Effector CD4-positive, alpha-beta T cell (primary cell): Measurements from ENCODE around the gene MRPL36.

Source experiments
- DNase-seq: peaks from one replicate; pipeline ENCODE4 v3.0.0-alpha.2; 2020

The MRPL36 gene

DNA sequence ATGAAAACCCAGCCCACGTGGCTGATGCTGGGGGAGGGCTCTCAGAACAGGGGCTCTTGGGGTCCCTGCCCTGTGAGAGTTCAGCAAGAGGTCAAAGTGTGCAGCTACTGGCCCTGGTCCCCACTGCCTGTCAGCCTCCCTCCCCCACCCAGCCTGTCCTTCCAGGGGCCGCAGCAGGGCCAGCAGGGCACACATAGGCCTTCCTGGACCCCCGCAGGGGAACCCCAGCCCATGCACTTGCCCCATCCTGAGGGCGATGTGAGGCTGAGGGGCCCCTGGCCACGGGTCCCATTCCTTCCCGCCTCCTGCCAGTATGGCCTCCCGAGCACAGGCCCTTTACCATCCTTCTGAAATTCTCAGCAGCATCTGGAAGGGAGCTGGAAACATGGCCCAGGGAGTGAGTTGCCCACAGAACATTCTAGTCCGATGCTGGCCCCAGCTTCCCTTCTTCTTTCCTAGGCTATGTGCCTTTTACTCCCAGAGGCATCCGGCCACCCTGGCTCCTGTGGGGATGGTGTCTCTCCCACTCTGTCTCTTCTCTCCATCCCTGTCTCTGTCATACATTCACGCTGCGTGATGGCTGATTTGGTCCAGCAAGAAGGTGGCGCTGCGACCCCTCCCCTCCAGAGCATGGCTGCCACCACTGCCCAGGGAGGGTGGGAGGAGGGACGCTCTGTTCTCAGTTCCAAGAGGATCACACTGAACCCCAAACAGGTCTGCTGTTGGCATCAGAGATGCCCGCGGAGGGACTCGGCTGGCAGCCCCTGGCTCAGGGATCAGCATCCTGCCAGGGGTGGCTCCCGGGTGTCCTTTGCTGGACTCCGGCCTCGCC lies 19.6 kb downstream of the MRPL36 start:
- DNase-seq = no peak

GRCh38 chr5:1779021-1779680 lies 20.5 kb downstream of the MRPL36 start:
- DNase-seq = no peak

DNA sequence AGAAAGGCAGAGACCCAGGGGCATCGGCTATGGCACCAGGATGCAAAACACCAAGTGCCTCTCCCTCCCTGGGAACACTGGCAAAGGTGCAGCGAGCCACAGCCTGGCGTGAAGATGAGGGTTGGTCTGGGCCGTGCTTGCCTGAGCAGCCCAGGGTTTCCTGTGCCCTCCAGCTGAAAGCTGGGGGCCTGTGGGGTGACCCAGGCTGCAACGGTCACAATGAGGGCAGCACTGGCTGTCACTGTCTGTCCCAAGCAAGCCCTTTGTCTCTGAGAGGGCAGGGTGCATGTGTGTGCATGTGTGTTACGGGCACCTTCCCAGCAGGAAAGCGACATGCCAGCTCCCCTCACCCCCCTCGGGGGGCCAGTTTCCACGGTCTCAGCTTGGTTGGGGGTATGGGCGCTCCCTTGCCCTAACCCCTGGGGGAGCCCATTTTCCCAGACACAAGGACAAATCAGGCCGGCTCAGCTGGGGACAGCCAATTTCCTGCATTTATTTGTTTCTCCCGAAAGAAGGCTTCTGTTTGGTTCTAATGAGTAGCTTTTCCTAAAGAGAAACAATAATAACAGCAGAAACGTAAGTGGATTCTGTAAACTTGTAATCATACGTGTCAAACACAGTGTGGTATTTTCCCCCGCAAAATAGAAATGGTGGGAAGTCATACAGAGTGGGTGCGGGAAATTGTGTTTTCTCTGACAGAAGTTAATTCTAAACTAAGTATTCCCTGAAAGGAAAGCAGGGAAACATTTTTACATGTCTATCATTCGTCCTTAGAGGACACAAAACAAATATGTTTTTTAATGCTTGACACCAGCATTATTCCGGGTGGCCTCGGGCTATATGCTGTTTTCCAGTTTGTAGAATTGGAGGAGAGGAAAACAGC lies 21.3 kb downstream of the MRPL36 start:
- DNase-seq = no peak

DNA sequence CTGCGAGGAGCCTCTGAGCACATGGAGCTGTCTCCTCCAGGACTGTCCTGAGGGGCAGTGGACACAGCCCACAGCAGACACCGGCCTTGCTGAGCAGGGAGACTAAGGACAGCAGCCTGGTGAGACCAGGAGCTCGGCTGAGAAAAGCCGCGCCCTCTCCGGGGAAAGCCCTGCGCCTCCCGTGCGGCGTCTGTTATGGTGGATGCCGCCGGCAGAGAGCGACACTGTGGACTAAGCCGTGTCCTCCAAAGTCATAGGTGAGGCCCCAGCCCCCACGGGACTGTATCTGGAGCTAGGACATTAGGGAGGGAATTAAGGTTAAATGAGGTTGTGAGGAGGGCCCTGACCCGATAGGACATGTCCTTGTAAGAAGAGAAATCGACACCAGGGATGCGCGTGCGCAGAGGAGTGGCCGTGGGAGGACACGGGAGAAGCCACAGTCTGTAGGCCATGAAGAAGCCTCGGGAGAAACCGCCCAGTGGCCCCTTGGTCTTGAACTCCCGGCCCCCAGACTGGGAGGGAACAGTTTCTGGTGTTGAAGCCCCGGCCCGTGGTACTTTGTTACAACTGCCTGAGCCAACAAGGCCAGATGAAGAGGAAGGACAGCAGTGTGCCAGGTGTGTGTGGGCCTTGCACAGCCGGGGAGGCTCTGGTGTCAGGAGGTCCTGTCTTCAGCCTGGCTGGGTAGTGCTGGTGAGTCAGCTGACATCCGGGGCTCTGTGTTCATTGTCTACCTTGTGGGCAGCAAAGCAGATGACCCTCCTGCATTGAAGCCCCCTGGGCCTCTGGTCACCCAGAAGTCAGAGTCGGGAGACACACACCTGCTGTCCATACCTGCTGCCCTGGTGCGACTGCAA lies 22.1 kb downstream of the MRPL36 start:
- no peak for DNase-seq

GRCh38 chr5:1776831-1777230 lies 22.8 kb downstream of the MRPL36 start:
- DNase-seq = no peak

- DNase-seq = no peak
Observed at GRCh38 chr5:1772634-1773033, 27.0 kb downstream of the MRPL36 start.

- no peak for DNase-seq
Observed at GRCh38 chr5:1771149-1772065, 28.2 kb downstream of the MRPL36 start.

DNA sequence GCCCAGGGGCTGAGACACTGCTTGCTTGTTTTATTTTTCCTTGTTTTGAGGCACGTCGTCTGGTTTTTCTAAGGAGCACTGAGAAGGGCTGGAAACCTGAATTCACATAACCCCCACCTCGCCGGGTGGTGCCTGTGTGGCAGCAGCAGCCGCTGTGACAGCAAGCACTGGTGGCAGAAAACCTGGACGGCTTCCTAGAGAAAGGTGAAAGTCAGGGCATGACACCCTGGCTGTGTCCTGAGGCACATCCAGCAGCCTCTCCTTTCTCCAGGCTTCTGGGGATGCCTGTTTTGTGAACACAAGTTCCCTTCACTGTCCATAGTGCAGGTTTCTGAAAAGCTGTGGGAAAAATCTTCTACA lies 29.2 kb downstream of the MRPL36 start:
- no peak for DNase-seq

DNA sequence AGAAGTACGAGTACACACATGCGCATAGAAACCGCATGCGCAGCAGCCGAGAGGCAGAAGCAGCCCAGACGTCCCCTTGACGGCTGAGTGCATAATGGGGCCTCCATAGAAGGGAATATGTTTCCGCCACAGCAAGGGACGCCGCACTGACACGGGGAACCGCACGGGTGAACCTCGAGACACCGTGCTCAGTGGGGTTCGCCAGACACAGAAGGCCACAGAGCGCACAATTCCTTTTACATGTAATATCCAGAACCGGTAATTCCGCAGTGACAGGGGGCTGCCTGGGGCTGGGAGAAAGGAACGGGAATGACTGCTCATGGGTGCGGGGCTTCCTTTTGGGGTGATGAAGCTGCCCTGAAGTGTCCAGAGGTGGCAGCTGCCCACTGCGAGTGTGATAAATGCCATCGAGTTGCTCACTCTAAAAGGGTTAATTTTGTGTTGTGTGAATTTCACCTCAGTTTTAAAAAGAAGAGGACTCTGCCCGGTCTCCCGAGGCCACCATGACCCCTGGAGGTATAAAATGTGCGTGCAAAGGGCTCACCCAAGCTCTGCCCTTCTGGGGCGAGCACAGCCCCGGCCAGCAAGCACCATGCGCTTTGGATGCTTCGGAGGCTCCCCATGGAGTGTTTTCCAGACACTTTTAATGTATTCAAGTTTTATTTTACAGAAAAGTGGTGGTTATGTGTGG lies 29.7 kb downstream of the MRPL36 start:
- no peak for DNase-seq

GRCh38 chr5:1769017-1769640 lies 30.5 kb downstream of the MRPL36 start:
- no peak for DNase-seq

DNA sequence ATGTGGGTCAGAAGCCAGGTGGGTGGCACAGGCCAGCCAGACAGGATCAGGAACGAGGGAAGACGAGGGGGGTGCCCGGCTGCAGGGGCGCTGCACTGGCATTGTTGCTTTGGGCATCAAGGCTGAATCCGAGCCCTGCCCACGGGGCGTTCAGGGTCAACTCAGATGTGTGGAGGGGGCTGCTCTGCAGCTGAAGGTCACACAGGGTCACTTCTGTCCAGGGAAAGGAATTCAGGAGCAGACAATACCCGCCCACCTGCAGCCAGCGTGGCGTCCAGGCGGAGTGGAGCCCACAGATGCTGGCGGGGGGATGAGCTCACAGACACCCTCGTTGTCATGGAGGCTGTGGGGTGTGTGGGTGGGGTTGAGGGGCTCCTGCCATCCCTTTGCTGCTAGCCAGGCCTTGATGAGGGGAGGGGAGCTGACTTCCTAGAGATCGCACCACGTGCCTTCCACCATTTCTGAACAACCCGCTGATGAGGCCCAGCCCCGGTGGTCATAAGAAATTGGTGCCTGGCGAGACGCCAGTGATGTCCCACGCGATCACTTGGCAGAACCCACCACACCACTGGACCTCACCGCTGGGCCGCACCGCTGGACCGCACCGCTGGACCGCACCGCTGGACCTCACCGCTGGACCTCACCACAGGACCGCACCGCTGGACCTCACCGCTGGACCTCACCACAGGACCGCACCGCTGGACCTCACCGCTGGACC lies 31.2 kb downstream of the MRPL36 start:
- no peak for DNase-seq

DNA sequence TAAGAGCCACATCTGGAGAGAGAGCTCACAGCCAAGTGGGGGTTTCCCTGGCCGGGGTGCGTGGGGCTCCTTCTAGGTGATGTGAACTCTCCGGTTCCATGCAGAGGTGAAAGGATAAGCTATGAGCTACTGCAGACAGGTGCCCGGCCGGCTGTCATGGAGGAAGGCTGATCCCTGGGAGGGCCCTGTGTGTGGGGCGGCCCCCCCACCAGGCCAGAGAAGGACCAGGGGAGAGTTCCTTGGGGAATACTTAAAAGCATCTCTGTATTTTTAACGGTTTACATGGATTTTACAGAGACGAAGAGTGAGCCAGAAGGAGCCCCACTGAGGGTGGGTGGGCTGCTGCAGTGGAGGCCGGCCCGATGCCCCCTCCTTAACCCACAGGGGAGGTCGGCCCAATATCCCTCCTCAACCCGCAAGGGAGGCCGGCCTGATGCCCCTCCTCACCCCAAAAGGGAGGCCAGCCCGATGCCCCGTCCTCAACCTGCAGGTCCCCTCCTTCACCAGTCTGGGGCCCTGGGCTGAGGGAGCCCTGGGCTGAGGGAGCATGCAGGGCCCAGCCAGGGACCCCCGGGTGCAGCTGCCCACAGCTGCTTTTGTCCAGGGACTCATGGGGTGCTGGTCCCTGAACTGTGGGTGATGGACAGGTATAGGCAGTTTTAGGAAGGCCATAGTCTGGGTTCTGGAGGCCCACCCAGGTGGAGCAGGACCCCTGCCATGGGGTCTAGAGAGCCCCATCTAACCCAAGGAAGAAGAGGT lies 31.9 kb downstream of the MRPL36 start:
- no peak for DNase-seq

GRCh38 chr5:1765880-1766235 lies 33.8 kb downstream of the MRPL36 start:
- DNase-seq = no peak

DNA sequence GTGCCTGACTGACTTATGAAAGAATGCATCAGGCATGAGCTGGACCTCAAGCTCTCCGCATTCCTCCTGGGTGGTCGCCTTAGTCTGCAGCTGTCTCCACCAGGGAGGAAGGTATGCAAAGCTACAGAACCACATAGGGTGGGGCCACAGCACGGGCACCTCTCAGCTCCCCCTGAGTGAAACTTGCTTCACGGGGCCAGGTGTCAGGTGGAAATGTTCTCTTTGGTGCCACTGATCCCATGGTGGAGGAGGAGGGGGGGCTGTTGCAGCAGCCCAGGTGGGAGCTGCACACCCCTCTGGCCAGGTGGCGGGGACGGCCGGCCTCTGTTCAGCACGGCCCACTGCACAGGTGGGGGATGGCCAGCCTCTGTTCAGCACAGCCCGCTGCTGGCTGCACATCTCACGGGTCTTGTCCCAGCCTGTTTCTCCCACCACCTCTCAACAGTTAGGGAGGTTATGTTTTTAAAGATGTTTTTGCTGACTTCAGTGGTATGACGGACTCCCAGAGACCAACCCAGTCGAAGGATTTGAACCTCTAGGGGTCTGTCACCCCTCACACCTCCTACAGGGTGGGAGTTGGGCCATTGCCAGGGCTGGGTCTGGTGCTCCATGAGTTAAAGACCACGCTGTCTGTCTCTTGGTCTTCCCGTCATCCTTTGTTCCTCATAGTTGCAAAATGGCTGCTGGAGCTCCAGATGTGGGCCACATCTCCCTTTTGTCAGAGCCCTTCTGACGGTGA lies 34.3 kb downstream of the MRPL36 start:
- no peak for DNase-seq

- DNase-seq = no peak
Observed at GRCh38 chr5:1764606-1764960, 35.1 kb downstream of the MRPL36 start.

- DNase-seq = no peak
Observed at GRCh38 chr5:1763960-1764605, 35.6 kb downstream of the MRPL36 start.

GRCh38 chr5:1763548-1763911 lies 36.1 kb downstream of the MRPL36 start:
- DNase-seq = peak; percentile 21
